Stimulated activated CD8-positive, alpha-beta memory T cell treated with anti-CD3 and anti-CD28 coated beads, Interleukin-4, amount 100 ng/mL, for 24 hours (primary cell): ENCODE measurements around the gene PIAS4.
"Not testable (repeated sequence)": the region's sequence is repeated elsewhere in the genome, so short reads cannot be mapped to it uniquely, and the experiment has no call there.

Experiments
- DNase-seq: peaks from one replicate; pipeline ENCODE4 v3.0.0-alpha.2; 2020; ENCODE audit warnings: low read depth

The PIAS4 gene, protein sequence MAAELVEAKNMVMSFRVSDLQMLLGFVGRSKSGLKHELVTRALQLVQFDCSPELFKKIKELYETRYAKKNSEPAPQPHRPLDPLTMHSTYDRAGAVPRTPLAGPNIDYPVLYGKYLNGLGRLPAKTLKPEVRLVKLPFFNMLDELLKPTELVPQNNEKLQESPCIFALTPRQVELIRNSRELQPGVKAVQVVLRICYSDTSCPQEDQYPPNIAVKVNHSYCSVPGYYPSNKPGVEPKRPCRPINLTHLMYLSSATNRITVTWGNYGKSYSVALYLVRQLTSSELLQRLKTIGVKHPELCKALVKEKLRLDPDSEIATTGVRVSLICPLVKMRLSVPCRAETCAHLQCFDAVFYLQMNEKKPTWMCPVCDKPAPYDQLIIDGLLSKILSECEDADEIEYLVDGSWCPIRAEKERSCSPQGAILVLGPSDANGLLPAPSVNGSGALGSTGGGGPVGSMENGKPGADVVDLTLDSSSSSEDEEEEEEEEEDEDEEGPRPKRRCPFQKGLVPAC

DNA sequence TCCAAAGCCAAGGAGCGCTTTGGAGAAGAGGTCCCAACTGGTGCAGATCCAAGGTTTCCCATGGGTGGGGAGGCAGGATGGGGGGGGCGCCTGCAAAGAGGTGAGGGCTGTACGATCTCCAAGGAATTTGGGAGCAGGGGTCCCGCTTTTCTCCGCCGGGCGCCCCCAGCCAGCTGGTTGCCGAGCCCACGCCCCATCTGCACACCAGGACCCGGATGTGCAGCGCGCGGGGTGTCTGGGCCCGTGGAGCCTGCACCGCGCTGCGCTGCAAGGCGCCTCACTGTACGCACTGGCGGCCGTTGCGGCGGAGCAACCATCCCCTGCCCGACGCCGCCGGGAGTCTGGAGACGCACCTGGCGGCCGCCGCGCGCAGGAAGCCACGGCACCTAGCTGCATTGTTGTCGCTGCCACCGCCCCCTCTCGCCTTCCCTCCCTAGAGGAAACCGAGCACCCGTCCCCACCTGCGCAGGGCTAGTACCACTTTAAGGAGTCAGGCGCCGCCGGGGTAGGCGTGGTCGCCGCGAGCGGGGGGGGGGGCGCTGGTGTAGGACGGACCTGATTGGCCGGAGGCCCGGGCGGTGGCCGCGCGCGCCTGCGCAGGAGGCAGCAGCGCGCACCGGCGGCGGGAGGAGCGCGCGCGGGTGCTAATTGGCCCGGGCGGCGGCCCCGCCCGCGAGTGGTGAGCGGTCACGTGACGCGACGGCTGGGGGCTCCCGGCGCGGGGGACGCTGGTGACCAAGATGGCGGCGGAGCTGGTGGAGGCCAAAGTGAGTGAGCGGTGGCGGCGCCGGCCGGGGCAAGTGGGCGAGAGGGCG lies at the start of gene PIAS4:
TSS of gene PIAS4 (plus strand) at position 716 of the 815 bp plus-strand sequence. CDS start at position 741, 25 bp downstream.
- peak; percentile 94 for DNase-seq

DNA sequence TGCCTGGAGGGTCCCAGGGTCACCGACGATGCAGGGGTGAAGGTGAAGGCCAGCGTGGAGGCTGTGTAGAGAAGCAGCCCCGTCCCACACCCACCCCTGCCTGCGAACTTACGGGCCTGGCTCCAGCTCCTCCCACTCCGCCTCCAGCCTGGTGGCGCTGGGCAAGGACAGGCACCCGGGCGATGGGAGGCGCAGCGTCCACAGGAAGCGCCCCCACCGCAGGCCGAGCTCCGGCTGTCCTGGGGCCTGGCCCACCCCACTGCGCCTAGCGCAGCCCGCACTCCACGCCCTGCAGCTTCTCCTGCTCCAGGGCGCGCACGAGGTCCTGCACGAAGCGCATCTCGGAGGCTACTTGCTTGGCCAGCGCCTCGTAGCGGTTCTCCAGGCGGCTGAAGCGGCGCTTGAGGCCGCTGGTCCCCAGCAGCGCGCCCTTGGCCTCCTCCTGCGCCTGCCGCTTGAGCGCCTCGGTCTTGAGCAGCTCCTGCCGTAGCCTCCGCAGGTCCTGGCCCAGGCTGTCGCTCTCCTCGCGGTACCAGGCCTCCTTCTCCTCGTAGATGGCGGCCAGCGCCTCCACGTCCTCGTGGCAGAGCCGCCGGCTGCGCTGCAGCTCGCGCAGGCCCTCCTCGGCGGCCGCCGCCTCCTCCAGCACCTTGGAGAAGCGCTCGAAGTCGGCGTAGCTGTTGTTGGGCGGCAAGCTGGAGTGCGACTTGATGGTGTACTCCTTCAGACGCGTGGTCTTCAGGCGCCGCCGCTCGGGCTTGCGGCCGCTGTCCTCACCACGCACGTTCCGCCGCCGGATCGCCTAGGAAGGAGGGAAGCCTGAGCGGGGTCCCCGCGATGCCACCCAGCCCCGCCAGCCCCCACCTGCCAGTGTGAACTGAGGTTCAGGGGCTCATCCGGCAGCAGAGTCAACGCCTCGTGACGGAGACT lies 48.4 kb upstream of the PIAS4 start:
- DNase-seq = no peak

DNA sequence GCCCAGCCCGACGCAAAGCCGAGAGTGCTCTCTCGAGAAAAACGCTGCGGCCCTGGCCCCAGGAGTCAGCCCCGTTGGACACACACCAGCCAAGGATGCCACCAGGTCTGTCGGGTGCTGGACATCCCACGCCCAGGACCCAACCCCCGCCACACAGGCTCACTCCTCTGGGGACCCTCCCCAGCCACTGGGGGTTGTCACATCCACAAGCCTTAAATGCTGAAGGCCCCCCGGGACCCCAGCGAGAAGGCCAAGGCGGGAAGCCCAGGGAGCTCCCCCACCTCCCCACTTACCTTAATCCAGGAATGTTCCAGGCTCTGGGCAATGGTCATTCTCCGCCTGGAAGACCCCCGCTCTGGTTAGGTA lies 47.8 kb upstream of the PIAS4 start:
- DNase-seq = no peak

DNA sequence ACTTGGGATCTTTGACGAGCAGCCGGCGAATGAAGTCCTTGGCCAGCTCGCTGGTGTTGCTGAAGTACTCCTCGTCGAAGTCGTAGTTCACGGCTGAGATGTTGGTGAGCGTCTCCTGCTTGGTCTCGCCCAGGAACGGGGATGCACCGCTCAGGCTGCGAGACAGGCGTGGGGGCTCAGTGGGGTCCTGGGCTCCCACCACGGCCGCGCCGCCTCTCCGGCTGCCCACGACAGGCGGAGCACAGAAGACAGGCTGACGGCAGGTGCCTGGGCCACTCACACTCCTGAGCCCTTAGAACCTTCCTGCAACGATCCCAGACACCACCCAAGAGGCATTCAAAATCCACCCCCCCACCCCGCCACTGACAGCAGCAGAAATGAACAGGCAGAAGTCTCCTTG lies 46.5 kb upstream of the PIAS4 start:
- no peak for DNase-seq

DNA sequence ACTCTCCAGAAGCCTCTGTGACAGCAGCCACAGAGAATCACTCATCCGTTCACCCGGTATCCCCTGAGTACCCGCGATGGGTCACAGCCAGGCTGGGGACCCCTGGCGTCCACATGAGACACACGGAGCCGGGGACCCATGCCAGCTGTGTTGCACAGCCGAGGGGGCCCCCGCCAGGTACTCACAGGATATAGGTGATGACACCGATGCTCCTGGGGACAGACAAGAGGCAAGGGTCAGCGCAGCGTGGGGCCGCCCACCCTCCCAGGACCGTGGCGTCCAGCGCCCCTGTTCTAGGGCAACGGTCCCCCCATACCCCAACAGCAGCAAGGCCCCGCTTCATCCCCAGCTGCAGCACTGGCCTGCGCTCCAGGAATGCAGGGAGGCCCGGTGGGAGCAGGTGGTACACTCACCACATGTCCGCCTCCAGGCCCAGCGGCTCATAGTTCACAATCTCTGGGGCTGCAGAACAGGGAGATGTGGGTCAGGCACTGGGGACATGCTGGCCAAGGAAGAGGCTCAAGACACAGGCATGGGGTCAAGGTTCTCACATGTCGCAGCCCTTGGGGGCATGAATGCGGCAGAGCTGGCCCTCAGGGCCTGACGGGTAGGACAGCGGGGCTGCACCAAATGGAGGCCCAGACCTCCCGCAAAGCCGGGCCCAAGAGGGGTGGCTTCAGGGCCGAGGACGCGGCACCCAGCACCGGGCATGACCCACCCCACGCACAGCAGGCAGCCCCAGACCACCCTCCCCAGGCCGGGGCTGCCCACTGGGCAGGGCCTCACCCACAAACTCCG lies 43.9 kb upstream of the PIAS4 start:
- DNase-seq = no peak

DNA sequence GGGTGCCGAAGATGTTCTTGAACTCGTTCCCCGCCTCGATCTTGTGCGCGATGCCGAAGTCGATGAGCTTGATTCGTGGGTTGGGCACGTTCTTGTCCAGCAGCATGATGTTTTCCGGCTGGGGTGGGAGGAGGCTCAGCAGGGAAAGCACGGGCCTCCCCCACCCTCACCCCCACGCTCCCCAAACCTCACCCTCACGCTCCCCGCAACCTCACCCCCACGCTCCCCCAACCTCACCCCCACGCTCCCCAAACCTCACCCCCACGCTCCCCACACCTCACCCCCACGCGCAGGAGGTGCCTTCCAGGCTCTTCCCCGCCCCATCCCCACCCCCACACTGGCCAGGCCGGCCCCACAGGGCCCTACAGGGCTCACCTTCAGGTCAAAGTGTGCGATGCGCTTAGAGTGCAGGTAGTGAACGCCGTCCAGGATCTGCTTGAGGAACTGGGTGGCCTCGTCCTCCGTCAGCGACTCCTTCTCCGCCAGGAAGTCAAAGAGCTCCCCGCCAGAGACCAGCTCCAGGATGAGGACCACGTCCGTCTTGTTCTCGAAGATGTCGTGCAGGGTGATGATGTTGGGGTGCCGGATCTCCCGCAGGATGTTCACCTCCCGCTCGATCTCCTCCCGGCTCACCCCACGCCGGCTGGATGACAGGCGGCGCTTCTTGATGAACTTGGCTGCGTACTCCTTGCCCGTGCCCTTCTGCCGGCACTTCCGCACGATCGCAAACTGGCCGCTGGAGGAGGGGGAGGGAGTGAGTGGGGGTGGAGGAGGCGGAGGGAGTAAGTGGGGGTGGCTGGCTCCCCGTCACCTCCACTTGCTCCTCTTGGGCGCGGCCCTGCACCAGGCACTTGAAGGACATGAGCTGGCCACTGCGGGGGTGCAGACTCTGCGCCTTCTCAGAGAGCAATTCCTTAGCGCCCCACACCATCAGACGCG lies 43.0 kb upstream of the PIAS4 start:
- no peak for DNase-seq

DNA sequence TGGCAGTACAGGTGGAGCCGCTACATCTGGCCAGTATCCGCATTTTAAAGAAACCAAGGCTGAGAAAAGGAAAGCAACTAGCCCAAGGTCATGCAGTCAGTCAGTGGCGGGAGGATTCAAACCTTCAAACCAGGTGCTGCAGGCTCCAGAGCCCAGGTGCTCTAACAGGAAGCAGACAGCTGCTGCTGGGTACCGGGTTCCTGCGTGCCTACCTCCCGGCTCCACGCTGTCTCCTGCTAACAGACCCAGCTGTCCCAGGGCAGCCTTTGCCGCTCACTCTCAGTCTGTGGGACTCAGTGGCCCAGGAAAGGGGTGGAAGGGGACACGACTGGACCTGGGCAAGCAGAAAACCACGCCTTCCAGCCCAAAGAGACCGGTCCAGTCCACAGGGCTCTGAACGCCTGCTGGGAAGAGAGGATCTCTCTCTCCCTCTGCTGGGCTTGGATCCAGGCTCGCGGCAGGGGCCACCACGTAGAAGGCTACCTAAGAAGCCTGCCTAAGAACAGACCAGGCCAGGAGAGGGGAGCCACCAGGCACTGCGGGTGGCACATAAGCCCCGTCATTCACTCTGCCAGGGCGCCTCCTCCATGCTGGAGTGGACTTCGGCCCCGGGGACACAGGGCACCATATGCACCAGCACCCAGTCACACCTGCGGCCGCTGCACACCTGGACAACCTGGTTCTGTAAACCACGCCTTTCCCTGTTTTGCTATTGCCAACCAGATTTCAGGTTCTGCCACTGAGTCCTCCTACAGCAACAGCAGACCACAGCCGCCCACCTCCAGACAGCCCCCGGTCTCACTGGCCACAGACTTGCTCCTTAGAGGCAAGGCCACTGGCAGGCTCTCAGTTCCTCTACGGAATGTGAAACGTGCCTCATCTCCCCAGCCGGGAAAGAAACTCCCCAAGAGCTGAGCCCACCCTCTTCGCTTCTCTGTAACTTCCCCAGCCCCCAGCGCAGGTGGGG lies 41.2 kb upstream of the PIAS4 start:
- DNase-seq = no peak

DNA sequence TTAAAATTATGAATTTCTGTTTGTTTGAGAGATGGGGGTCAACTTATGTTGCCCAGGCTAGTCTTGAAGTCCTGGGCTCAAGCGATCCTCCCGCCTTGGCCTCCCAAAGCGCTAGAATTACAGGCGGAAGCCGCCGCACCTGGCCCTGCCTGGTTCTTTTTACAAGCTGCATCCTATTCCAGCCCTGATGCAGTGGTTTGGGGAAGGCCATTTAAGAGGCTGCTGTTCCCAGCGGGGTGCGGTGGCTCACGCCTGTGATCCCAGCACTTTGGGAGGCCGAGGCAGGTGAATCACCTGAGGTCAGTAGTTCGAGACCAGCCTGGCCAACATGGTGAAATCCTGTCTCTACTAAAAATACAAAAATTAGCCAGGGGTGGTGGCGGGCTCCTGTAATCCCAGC lies 39.6 kb upstream of the PIAS4 start:
- DNase-seq = not testable (repeated sequence)

DNA sequence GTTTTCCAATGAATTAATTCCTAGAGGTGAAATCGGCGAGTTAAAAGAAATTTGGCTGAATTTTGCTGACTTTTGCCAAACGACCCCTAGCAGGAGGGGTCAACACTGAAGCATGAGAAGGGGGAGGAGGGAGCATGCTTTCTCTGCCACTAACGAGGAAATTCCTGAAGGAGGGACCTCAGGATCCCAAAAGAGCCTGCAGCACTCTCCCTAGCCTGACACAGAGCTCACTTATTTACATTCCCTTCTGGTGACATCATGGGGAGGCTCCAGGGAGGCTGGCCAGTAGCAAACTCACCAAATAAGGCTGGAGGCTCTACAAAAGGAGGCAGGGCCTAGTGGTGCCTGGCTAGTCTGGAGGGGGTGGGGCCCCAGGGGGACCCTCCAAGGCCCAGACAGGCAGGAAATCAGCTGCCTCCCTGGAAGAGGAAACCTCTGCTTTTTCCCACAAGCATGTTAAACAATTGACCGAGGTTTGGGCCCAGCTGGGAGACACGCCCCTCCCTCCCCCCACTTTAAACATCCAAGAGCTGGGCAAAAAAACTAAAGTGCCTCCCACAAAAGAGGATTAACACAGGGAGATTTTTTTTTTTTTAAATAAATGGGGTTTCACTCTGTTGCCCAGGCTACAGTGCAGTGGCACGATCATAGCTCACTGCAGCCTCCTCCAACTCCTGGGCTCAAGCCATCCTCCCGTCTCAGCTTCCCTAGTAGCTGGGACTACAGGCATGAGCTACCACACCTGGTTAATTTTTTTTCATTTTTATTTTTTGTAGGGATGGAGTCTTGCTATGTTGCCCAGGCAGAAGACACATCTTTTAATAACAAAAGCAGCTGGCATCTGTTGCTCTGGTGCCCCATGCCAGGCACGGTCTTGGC lies 38.7 kb upstream of the PIAS4 start:
- DNase-seq = no peak

DNA sequence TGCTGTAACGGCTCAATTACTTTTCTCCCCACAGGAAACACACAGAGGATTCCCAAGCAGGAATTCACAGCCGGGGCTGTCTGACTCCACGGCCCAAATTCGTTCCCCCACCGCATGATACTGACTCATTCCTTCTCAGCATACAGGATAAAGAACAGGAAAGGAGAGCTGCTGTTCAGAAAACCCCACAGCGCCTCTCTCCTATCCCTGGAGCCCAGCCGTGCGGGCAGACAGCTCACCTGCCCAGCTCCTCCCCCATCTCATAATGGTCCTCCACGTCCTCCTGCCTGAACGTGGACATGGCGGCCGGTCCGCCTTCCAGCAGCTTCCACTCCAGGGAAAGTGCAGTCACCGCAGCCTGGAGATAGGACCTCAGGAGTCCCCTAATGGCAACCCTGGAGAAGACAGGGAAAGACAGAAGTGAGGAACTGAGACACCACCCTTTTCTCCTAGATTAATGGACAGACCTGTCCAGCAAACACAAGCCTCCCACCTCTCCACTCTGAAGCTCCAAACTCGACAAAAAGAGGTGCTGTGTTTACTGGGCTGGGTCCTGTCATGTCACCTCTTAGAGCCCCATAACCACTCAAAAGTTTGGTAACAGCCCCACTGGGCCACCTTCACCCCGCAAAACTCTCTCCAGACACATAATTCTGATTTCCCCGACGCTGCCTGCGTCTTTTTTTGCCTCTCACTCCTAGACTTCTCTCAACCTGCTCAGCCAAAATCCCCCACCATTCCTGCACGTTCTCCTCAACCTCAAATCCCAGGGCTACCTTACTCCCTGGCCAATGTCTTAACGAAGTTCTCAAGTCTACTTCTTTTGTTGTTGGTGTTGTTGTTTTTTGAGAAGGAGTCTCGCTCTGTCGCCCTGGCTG lies 37.9 kb upstream of the PIAS4 start:
- no peak for DNase-seq

DNA sequence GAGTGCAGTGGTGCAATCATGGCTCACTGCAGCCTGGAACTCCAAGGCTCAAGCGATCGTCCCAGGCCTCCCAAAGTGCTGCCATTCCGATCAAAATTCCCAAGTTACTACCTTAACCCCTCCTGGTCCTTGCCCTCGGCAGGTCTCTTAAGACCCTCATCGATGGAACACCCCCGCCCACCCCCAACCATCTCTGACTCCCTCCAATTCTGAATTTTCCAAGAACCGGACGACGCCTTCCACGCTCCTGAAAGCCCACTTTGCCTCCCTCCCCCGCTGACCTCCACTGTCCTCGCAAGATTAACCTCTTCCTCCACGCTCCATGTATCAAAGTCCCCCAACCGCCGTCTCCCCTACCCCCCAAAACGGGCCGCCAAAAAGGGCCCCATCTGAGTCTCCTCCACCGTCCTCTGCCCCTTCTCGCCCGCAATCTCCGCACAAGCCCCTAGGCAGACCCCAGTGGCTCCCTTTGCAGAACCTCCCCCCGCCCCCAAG lies 37.2 kb upstream of the PIAS4 start:
- DNase-seq = no peak

DNA sequence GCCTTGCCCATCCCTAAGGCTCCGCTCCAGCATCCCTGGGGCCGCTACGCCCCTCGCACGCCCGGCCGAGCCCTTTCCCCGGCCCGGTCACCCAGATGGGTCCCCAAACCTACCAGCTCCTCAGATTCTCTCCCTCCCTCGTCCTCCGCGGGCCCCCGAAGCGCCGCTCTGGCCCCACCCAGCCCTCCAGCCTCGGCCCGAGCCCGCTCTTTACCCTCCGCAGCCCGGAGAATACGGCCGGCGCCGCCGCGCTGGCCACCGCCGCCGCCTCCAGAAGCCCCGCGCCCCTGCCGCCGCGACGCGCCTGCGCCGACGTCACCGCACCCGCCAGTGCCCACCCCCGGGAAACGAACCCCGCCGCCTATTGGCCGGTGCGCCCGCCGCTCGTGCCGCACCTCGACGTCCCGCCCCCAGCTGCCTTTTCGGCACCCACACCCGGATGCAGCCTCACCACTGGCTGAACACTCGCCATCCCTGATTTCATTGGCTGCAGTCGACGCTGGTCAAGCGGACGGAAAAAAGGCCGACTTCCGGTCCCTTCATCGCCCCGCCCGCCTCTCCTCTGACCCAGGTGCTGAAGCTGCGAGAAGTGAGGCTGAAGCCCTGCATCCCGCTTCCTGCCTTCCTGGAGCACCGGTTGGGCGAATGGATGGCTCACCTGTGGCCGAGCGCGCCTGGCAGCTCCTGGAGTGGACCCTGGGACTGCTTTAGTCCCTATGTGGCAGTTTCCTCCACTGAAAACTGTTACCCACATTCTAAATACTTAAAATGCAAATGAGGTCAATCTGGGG lies 36.5 kb upstream of the PIAS4 start, which contains the start of gene DAPK3:
TSS of gene DAPK3 (minus strand) at position 292 of the 791 bp plus-strand sequence. CDS start 1,364 bp downstream, outside the sequence.
- DNase-seq = peak; percentile 93

DNA sequence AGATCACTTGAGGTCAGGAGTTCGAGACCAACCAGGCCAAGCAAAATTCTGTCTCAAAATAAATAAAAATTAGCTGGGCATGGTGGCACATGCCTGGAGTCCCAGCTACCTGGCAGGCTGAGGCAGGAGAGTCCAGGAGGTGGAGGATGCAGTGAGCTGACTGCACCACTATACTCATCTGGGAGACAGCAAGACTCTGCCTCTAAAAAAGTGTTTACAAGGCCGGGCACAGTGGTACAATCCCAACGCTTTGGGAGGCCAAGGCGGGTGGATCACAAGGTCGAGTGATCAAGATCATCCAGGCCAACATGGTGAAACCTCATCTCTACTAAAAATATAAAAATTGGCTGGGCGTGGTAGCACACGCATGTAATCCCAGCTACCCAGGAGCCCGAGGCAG lies 32.4 kb upstream of the PIAS4 start:
- DNase-seq = no peak

DNA sequence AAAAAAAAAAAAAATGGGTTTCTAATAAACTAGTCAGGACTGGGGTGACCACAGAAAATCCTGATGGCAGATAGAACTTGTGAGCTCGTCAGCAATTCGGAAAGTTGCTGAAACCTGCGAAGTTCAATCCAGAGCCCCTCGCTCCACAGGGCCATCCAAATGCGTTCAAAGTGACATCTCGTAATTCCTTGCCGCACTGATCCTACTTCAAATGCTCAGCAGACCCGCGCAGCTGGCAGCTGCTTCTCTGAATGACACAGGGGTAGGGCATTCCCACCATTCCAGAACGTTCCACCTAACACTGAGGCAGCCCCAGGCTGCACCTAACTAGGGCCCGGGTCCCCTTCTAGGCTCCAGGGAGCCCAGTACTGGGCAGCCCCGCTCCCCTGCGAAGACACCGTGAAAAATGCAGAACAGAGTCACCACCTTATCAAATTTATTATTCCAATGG lies 31.9 kb upstream of the PIAS4 start:
- no peak for DNase-seq

DNA sequence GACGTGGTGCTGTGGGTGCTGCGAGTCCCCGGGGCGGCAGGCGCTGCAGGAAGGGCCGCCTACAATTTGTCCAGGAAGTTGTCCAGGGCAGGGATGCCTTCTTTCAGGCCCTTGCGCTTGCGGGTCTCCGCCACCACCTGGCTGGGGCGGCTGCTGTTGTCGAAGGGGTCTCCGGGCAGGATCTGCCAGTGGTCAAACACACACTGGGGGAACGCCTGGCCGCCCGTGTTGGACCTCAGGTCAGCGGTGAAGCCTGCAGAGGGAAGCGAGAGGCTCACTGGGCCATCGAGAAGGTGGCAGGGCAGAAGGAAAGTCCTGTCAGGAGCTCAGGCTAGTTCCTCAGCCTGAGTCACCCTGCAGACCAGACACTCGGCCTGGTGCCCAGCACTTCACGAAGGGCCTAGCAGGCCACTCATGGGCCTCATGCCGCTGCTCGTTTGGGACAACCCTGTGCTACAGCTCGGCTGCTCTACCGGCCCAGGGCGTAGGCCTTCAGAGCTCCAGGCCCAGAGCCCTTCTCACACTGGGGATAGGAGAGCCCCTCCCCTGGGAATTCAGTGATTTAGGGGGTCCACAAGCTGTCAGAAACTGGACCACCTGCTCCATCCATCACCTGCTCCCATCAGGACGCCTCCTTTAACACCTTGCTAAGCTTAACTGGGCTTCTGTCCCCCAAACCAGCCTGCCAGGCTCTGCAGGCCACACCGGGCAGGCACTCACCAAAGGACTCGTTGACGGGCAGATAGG lies 30.9 kb upstream of the PIAS4 start:
- no peak for DNase-seq
